K562 (cell line): ENCODE measurements around the gene LY6G5B. TPM values are rescaled to one million over a fixed set of nuclear protein-coding genes. Genes with fewer than 3 reads are reported as not detected.

ENCODE experiments used
- CTBP1 ChIP-seq: fragments of 450-650 bp; IDR thresholded peaks from 2 replicates; pipeline ENCODE4 v1.6.1; 2016; ENCODE audit warnings: borderline replicate concordance
- ELK3 ChIP-seq: fragments of 450-650 bp; formaldehyde crosslinking; IDR thresholded peaks from 2 replicates; pipeline ENCODE4 v1.4.0; 2020; ENCODE audit warnings: mild to moderate bottlenecking
- ESRRA ChIP-seq: fragments of 450-650 bp; IDR thresholded peaks from 2 replicates; pipeline ENCODE4 v1.6.1; 2014; ENCODE audit warnings: low read depth, mild to moderate bottlenecking, moderate library complexity, borderline replicate concordance
- ETV1 ChIP-seq: fragments of 450-650 bp; conservative IDR thresholded peaks from 2 replicates; pipeline ENCODE4 v1.6.1; 2016; ENCODE audit warnings: missing genetic modification characterization, control low read depth, low read depth, missing compliant biosample characterization
- ID3 ChIP-seq, 2 experiments: fragments of 250-450 bp in 1 of 2; fragments of 450-650 bp in 1 of 2; sonication (Bioruptor Pico) in 1 of 2; IDR thresholded peaks; 2 replicates each; pipeline versions ENCODE4 v1.6.1 to v1.8.0; 2016 to 2021; ENCODE audit warnings: mild to moderate bottlenecking in 2 of 2, moderate library complexity in 2 of 2, missing compliant biosample characterization in 1 of 2, missing genetic modification characterization in 1 of 2
- NR1H2 ChIP-seq: sonication (generic); formaldehyde crosslinking; IDR thresholded peaks from 2 replicates; pipeline ENCODE4 v1.4.0; 2020; ENCODE audit warnings: mild to moderate bottlenecking, missing genetic modification reagents
- POU5F1 ChIP-seq: fragments of 150-350 bp; IDR thresholded peaks from 2 replicates; pipeline ENCODE4 v1.6.1; 2014; ENCODE audit warnings: borderline replicate concordance, low read length, low read depth, mild to moderate bottlenecking; ENCODE audit not compliant: partially characterized antibody
- REST ChIP-seq, 2 experiments: fragments of 450-650 bp; formaldehyde crosslinking in 1 of 2; IDR thresholded peaks; 2 replicates each; pipeline versions ENCODE4 v1.4.0 to v1.6.1; 2014 to 2020; ENCODE audit warnings: mild to moderate bottlenecking in 2 of 2, borderline replicate concordance in 1 of 2, low read depth in 1 of 2
- SMARCA5 ChIP-seq: fragments of 450-650 bp; IDR thresholded peaks from 2 replicates; pipeline ENCODE4 v1.6.1; 2016
- VEZF1 ChIP-seq: fragments of 200-800 bp; sonication (Bioruptor generic); IDR thresholded peaks from 2 replicates; pipeline ENCODE4 v1.6.1; 2017; ENCODE audit warnings: missing genetic modification characterization, missing compliant biosample characterization
- ZC3H8 ChIP-seq: fragments of 450-650 bp; IDR thresholded peaks from 2 replicates; pipeline ENCODE4 v1.6.1; 2017
- ZNF280B ChIP-seq: fragments of 250-450 bp; sonication (Bioruptor Pico); IDR thresholded peaks from 2 replicates; pipeline ENCODE4 v1.5.1; 2021; ENCODE audit warnings: mild to moderate bottlenecking
- ZNF384 ChIP-seq: IDR thresholded peaks from 2 replicates; pipeline ENCODE4 v1.6.1; 2012; ENCODE audit warnings: low read depth, low read length, improper control_type of control experiment
- polyA plus RNA-seq, 8 experiments: library from polyadenylated mRNA; depleted of rRNA in 4 of 8; stranded (reverse) in 5 of 8; unstranded in 3 of 8; fragments of >200 nt; fragmentation: Nextera tagmentation in 2 of 8; fragmentation: Illumina TruSeq in 1 of 8; extraction: Ambion mirVana in 2 of 8; extraction: Trizol in 1 of 8; gene quantifications; 2 replicates each; pipeline versions ENCODE4 v1.2.1 to v1.2.3, GENCODE V29; 2011 to 2014; ENCODE audit warnings: inconsistent platforms in 1 of 8, missing spikeins in 1 of 8
- total RNA-seq, 7 experiments: library from RNA; depleted of rRNA in 6 of 7; stranded (reverse); fragments of >200 nt in 6 of 7; fragmentation: Illumina TruSeq in 2 of 7; extraction: Trizol in 2 of 7; gene quantifications; 2 replicates each; pipeline versions ENCODE4 v1.2.1 to v1.2.3, GENCODE V29; 2011 to 2021; ENCODE audit warnings: low replicate concordance in 1 of 7

LY6G5B gene
- total and polyA plus RNA-seq, 9 of the 15 experiments (the other 6 are each of a cell fraction or from before 2014, with no cell fraction given), result 6.0 to 27.0 (median 7.5) TPM

GRCh38 chr6:31677955-31678354 lies 8.2 kb downstream of the LY6G5B start (continued):
- no peak for TF ChIP-seq ZNF280B (CRISPR knock-in tag)
- TF ChIP-seq ETV1, result no peak
- no peak for TF ChIP-seq NR1H2 (CRISPR knock-in tag)
- no peak for TF ChIP-seq ZC3H8
- no peak for TF ChIP-seq ID3 (CRISPR knock-in tag; IDR thresholded peaks at IDR 0.05)
- TF ChIP-seq ID3 (tag; IDR thresholded peaks at IDR 0.05), result no peak
- no peak for TF ChIP-seq SMARCA5
- TF ChIP-seq REST (IDR thresholded peaks at IDR 0.05; ENCODE audit: borderline replicate concordance), result no peak
- no peak for TF ChIP-seq REST (CRISPR knock-in tag; IDR thresholded peaks at IDR 0.05; ENCODE audit: low read depth)
- 0 out of 2 replicates have a peak, but pooled peaks have one; percentile 30 for TF ChIP-seq ESRRA
- TF ChIP-seq VEZF1 (CRISPR knock-in tag), result no peak
- TF ChIP-seq ZNF384, result no peak
- TF ChIP-seq POU5F1, result no peak
- peak; percentile 50; the same call in 1 of the 2 replicates for TF ChIP-seq CTBP1
- TF ChIP-seq ELK3, result no peak
